VCaP (cell line): Measurements from ENCODE around the gene COL12A1.
"Not testable (repeated sequence)": the region's sequence is repeated elsewhere in the genome, so short reads cannot be mapped to it uniquely, and the experiment has no call there.

Experiments used
- H3K27ac ChIP-seq: fragments of 450-650 bp; 2 replicates; pipeline ENCODE4 v1.5.1; 2017
- TF ChIP-seq, protein P1 (sequence below): fragments of 450-650 bp; conservative IDR thresholded peaks from 2 replicates; pipeline ENCODE4 v1.5.1; 2017; ENCODE audit warnings: mild to moderate bottlenecking, moderate library complexity

The COL12A1 gene

DNA sequence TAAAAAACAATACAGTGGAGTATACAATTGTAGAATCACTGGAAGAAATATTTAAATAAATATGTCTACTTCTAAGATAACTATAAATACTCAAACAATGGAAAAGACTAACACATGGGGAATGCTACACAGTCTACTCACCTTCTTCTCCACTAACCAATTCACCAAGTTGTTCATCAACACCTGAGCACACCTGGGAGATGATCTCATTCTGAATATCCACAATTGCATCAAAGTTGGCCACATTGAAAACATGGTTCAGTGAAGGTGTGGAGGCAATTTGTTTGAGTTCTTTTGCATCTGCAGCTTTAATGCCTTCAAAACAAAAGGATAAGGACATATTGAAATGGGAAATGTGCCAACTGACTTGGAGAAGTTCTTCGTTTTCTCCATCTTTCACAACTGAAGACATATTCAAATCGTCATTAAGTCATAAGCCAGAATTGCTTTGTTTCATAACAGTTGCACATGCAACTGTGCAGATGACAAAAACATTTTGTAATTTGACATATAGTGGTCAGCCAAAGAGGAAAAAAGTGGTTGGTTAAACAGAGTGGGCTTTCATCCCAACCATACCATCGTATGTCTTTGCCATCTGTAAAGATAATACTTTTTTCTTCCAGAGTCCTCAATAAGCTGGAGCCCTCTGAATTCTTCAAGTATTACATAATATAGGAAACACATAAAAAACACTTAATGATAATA lies 17.5 kb downstream of the COL12A1 start:
- no peak overlapping the region for H3K27ac ChIP-seq
- TF ChIP-seq, protein P1, sequence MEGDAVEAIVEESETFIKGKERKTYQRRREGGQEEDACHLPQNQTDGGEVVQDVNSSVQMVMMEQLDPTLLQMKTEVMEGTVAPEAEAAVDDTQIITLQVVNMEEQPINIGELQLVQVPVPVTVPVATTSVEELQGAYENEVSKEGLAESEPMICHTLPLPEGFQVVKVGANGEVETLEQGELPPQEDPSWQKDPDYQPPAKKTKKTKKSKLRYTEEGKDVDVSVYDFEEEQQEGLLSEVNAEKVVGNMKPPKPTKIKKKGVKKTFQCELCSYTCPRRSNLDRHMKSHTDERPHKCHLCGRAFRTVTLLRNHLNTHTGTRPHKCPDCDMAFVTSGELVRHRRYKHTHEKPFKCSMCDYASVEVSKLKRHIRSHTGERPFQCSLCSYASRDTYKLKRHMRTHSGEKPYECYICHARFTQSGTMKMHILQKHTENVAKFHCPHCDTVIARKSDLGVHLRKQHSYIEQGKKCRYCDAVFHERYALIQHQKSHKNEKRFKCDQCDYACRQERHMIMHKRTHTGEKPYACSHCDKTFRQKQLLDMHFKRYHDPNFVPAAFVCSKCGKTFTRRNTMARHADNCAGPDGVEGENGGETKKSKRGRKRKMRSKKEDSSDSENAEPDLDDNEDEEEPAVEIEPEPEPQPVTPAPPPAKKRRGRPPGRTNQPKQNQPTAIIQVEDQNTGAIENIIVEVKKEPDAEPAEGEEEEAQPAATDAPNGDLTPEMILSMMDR, result no peak

DNA sequence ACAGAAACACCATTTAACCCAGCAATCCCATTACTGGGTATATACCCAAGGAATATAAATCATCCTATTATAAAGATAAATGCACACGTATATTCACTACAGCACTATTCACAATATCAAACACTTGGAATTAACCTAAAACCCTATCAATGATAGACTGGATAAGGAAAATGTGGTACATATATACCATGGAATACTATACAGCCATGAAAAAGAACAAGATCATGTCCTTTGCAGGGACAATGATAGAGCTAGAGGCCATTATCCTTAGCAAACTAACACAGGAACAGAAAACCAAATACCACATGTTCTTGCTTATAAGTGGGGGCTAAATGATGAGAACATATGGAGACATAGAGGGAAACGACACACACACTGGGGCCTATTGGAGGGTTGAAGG lies 19.3 kb downstream of the COL12A1 start:
- not testable (repeated sequence) for H3K27ac ChIP-seq

DNA sequence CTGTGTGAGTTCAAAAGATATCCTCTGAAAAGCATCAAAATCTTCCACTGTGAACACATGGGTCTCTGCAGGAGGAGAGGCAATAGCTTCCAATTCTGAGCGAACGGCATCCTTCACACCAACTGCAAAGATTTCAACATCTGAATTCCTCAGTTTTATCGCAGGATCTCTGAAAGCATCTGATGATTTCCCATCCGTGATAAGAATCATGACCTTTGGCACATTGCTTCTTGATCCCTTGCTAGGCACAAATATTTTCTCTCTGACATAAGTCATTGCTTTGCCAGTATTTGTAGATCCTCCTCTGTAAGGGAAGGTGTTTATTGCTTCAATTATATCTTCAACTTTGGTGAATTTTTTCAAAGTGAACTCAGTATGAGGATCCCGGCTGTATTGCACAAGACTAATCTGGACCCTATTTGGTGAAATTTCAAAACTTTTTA lies 22.7 kb downstream of the COL12A1 start:
- no peak overlapping the region for H3K27ac ChIP-seq
- TF ChIP-seq, protein P1, result no peak

DNA sequence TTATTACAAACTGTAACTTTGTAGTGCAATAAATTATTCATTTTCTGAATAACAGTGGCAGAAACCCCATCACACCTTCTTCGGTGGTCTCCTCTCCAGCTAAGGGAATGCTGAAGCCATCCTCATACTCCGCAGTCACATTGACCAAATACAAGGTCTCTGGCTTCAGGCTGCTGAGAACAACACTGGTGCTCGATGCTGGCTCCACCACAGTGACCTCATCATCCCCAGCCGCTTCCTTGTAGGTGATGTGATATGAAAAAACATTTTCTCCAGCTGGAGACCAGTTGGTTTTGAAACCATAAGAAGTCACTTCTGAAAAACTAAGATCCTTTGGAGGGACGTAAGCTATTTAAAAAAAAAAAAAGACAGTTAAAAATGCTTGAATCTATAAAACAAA lies 25.0 kb downstream of the COL12A1 start:
- H3K27ac ChIP-seq, result no peak overlapping the region
- TF ChIP-seq, protein P1, result no peak

DNA sequence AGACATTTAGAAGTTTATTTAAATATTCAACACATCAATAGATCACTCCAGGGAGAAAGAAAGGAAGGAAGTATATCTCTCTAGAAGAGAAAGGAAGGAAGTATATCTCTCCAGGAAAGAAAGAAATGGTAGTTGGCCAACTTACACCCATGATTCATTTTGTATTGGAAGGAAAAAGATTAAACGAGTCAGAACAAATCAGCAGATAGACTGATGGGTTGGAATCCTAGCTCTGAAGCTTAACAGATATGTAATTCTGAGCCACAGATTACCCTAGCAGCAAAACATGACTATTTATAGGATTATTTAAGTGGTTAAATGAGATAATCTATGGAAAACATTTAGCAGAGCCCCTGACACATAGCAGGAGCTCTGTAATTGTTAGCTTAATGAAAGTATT lies 27.1 kb downstream of the COL12A1 start:
- TF ChIP-seq, protein P1, result no peak
- no peak overlapping the region for H3K27ac ChIP-seq

DNA sequence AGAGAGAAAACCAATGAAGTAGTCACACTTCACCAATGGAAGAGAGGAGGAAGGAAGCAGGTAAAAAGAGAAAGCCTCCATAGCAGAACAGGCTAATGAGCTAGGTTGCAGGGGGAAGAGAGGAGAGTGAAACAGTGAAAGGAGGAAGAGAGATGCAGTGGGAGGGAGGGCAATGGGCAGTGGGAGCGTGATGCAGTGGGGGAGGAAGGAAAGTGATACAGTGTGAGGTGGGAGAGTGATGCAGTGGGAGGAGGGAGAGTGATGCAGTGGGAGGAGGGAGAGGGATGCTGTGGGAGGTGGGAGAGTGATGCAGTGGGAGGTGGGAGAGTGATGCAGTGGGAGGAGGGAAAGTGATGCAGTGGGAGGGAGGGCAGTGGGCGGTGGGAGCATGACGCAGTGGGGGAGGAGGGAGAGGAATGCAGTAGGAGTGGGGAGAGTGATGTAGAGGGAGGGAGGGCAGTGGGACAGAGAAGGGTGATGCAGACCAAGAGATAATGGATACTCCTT lies 29.7 kb downstream of the COL12A1 start:
- TF ChIP-seq, protein P1, result no peak

DNA sequence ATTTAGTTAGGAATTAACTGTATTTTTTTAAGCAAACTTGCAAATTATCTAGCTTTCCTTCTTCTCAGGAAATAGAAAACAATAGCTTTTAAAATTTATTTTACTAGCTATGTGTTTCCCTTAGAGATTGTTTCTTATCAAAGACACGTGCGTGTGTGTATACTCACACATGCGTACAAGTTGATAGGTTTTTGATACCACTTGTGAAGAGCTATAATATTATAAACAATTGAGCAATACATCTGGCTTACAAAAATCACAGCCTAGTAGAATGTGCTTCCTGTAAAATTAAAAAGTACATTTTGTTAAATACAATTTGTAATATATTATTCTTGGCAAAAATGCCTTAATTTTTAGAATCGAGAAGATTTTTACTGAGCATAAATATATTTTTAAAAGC lies 33.9 kb downstream of the COL12A1 start:
- no peak overlapping the region for H3K27ac ChIP-seq
- TF ChIP-seq, protein P1, result no peak

More for the DNA sequence above, 29.7 kb downstream of the COL12A1 start:
- no peak overlapping the region for H3K27ac ChIP-seq

DNA sequence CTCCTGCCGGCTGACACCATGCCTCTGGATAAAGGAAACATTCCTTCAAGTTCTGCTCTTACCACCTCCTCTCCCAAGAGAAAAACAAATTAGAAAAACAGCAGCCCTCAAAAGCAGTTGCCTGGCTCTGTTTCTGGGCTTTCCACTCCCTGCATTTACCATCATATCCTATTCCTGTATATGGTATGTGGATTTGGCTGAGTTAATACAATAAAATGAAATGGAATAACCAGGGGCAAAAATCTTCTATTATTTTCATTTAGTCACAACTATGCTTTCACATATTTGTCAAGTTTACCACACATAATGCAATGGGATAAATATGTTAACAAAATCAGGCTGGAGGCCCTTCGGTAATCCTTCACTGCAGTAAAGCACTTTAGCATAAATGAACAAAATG lies 34.3 kb downstream of the COL12A1 start:
- TF ChIP-seq, protein P1, result no peak
- H3K27ac ChIP-seq, result no peak overlapping the region
